AG04449 (cell line): ENCODE results near the gene CNTNAP2.

Source experiments
- CTCF ChIA-PET: fragments of 350-600 bp; formaldehyde crosslinking; extraction: SDS; loops from one replicate; lab custom pipeline; 2021; ENCODE audit warnings: antibody characterized with exemption; lab: Yijun Ruan, JAX
- POLR2A ChIA-PET: fragments of 400-600, 350-600 bp; formaldehyde crosslinking; extraction: SDS; loops from one replicate; lab custom pipeline; 2020; ENCODE audit warnings: antibody characterized with exemption, inconsistent platforms; lab: Yijun Ruan, JAX
- DNase-seq: peaks from one replicate; pipeline ENCODE4 v3.0.0-alpha.2; 2010; ENCODE audit warnings: low read depth, low spot score
- H3K4me3 ChIP-seq: 2 replicates; pipeline ENCODE4 v1.5.1; 2011; ENCODE audit warnings: low read depth, mild to moderate bottlenecking, control low read depth, low read length
- TF ChIP-seq, protein P1 (sequence below): IDR thresholded peaks from one replicate; pipeline ENCODE4 v1.5.1; 2011; ENCODE audit warnings: mild to moderate bottlenecking, moderate library complexity, low read length, control low read depth, inconsistent platforms; ENCODE audit not compliant: insufficient read depth; ENCODE audit errors: missing control alignments

Gene CNTNAP2

DNA sequence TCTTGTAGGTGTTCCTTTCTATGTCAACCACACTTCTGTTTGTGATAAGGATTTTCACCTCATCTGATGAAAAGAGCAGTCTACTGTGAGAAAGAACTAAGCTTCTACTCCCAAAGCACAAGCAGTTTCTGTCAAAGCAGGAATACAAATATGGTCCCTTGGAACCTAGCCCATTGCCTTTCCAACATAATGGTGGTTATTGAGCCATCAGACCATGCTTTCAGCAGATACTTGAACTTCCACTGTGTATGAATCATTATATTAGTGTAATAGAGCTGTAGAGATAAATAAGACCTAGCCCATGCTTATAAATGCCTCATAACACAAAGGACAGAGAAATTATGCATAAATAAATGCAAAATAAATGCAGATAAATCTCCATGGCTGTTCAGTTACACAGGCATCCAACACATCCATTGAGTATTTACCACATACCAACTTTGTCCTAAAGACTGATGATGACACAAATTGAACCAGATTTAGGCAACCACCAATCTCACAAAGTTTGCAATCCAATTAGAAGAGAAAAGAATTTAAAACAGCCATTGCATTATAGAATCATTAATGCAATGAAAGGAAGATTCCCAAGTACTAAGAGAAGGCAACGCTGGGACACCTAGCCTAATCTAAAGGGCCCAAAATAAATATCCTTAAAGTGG is 1744.6 kb downstream of the CNTNAP2 start:
- peak; percentile 12 for DNase-seq
- ChIA-PET CTCF (no interaction called here), POLR2A (no interaction called here)
- no peak overlapping the region for H3K4me3 ChIP-seq
- TF ChIP-seq, protein P1, sequence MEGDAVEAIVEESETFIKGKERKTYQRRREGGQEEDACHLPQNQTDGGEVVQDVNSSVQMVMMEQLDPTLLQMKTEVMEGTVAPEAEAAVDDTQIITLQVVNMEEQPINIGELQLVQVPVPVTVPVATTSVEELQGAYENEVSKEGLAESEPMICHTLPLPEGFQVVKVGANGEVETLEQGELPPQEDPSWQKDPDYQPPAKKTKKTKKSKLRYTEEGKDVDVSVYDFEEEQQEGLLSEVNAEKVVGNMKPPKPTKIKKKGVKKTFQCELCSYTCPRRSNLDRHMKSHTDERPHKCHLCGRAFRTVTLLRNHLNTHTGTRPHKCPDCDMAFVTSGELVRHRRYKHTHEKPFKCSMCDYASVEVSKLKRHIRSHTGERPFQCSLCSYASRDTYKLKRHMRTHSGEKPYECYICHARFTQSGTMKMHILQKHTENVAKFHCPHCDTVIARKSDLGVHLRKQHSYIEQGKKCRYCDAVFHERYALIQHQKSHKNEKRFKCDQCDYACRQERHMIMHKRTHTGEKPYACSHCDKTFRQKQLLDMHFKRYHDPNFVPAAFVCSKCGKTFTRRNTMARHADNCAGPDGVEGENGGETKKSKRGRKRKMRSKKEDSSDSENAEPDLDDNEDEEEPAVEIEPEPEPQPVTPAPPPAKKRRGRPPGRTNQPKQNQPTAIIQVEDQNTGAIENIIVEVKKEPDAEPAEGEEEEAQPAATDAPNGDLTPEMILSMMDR, result no peak

GRCh38 chr7:147861945-147862344 is 1745.3 kb downstream of the CNTNAP2 start:
- no peak overlapping the region for H3K4me3 ChIP-seq
- CTCF ChIA-PET, result no interaction called here
- TF ChIP-seq, protein P1, result no peak
- POLR2A ChIA-PET, result no interaction called here
- no peak for DNase-seq

GRCh38 chr7:147869456-147869855 is 1752.9 kb downstream of the CNTNAP2 start:
- H3K4me3 ChIP-seq, result no peak overlapping the region
- ChIA-PET CTCF (no interaction called here), POLR2A (no interaction called here)
- no peak for DNase-seq
- TF ChIP-seq, protein P1, result no peak

DNA sequence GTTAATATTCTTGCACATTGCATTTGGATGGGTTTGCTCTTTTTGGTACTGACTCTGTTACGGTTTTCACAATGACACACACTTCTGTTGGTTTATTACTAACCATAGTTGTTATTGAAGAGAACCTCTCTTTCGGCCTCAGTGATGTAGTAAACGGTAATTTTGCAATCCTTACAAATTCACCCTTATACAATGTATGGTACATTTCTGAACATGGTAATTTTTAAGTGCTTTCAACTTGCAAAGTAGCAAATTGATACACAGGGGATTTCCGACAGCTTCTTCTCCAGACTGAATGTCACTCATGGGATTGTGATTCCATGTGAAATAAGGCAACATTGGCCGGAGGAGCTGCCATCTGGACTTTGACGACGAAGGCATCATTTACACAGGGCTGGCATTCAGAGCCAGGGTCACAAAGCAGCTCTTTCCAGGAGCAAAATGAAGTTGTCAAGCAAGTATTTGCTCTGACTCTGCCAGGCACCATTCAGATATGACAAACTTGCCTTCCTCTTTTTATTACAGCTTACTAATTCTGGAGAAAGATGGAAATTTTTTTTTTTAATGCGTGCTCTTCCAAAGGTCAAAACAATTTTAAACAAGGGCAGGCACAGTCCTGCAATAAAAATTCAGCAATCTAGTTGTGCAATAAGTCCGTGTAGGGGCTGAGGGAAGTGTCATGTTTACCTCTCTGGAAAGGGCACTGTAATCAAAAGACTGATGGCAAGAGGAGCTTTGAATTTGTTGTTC is 1762.5 kb downstream of the CNTNAP2 start:
- no peak overlapping the region for H3K4me3 ChIP-seq
- TF ChIP-seq, protein P1, result no peak
- ChIA-PET POLR2A (no interaction called here), CTCF (no interaction called here)
- DNase-seq, result no peak

GRCh38 chr7:147885869-147886268 is 1769.3 kb downstream of the CNTNAP2 start:
- H3K4me3 ChIP-seq, result no peak overlapping the region
- CTCF ChIA-PET, result no interaction called here
- POLR2A ChIA-PET, result no interaction called here
- DNase-seq, result no peak
- TF ChIP-seq, protein P1, result no peak

DNA sequence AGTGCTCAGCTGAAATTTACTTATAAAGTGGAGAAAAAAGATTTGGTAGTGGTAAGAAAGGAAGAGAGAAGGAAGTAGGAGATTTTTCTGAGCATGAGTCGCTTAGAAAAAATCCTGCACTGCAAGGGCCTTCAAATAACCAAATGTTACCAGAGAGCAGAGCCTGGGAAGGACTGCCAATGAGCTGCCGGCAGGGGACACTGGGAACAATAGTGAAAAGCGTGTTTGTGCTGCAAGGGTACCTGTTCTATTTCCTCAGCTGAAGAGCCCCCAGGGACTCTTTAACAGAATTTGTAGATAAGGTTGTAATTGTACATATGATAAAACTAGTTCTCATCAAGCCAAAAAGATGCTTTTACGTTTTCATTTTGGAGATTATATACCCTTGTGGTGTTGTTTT is 1777.7 kb downstream of the CNTNAP2 start:
- POLR2A ChIA-PET, result no interaction called here
- H3K4me3 ChIP-seq, result no peak overlapping the region
- CTCF ChIA-PET, result no interaction called here
- TF ChIP-seq, protein P1, result no peak
- no peak for DNase-seq
